ENCODE results near the gene SMPD1. TPM values are rescaled to one million over a fixed set of nuclear protein-coding genes. Genes with fewer than 3 reads are reported as not detected.
A peak's percentile ranks its signal among the peaks of the same experiment; 100 is the strongest.

Gene SMPD1
- total RNA-seq (2012; rRNA removed) (17.5 and 19.5 TPM in 2 replicates), polyA plus RNA-seq (2012; rRNA removed) (108 and 118 TPM in 2 replicates), Bru-seq, nascent RNA (percentile 63 among the genes with signal in this experiment), BruChase-seq, experiment 1, labeled RNA remaining after a 6-hour chase (percentile 80 among the genes with signal in this experiment), BruChase-seq, experiment 2, labeled RNA remaining after a 2-hour chase (percentile 63 among the genes with signal in this experiment)
- polyA plus RNA-seq (2012; cell fraction: cytosol; rRNA removed), result 114 and 118 TPM in 2 replicates
- polyA plus RNA-seq (2012; cell fraction: nucleus; rRNA removed; ENCODE audit: low replicate concordance), result 64.5 and 79.4 TPM in 2 replicates
- long read RNA-seq, transcript SMPD1-201 (6 exons, 2,452 nt), result major isoform, 16 of 72 reads
- long read RNA-seq, partial matches to known transcripts, result 35 of 72 reads
- long read RNA-seq, other reads (novel, unspliced or antisense), result 19 of 72 reads

GRCh38 chr11:6389905-6390717 is at the start of gene SMPD1:
Gene SMPD1 (plus strand): TSS chr11:6390474. CDS start chr11:6390599, 125 bp downstream.
- H3K18ac ChIP-seq (ENCODE audit: low read depth, low read length), result peak within 1 kb of the TSS; percentile 66; the same call in 1 of the 2 replicates
- peak within 1 kb of the TSS; percentile 89 for H2AFZ ChIP-seq (replicated peaks; ENCODE audit: low read length, poor library complexity)
- H4K5ac ChIP-seq (ENCODE audit: low read depth, low read length), result peak within 1 kb of the TSS; percentile 57
- peak within 1 kb of the TSS; percentile 96 for H3K4me2 ChIP-seq (ENCODE audit: low read depth, low read length)
- DNase-seq (peak; percentile 80), ATAC-seq (ENCODE audit: low read depth) (peak; percentile 95)
- H3K23ac ChIP-seq (ENCODE audit: low read depth, low read length), result peak within 1 kb of the TSS; percentile 46
- H3K79me1 ChIP-seq (ENCODE audit: low read depth in 1 of 2, low read length in 2 of 2), result peaks cover 5 to 25% of the 10 kb centered on the region in 2 experiments; a peak in 2 of 4 replicates
- peak within 1 kb of the TSS; percentile 80 for H3K9ac ChIP-seq (ENCODE audit: low read depth, low read length)
- intact Hi-C loops (cut with micrococcal nuclease) (loop anchor here (2.0 kb wide), 1 partner anchor 29 kb away; the partner anchor contains the start of gene APBB1), in situ Hi-C loops (cut with MboI; ENCODE audit: low sequenced_read_pairs) (loop anchor here (10.0 kb wide), 1 partner anchor 295 kb away; the partner anchor contains the start of gene MRPL17), dilution Hi-C loops (cut with HindIII; ENCODE audit: low sequenced_read_pairs, unreplicated experiment) (no loop called here)
- H3K4ac ChIP-seq (ENCODE audit: low read depth, low read length), result peak within 1 kb of the TSS; percentile 85
- peak within 1 kb of the TSS; percentile 45 for H2AK5ac ChIP-seq (ENCODE audit: low read depth, low read length)
- H2BK5ac ChIP-seq (ENCODE audit: low read depth, low read length, poor library complexity, severe bottlenecking), result peak within 1 kb of the TSS; percentile 61
- peaks cover 20% of the 10 kb centered on the region for H3K9me1 ChIP-seq (ENCODE audit: insufficient read depth, low read length)
- H3K27ac ChIP-seq (ENCODE audit: insufficient read depth, low read length), result peak within 1 kb of the TSS; percentile 76
- H2BK20ac ChIP-seq (ENCODE audit: low read depth, low read length), result peak within 1 kb of the TSS; percentile 58
- H4K20me1 ChIP-seq (ENCODE audit: insufficient read depth, low read length), result no peaks in the 10 kb centered on the region
- peak within 1 kb of the TSS; percentile 40 to 87; a peak in 3 of 4 replicates for H4K8ac ChIP-seq (ENCODE audit: low read depth in 2 of 2, low read length in 2 of 2)
- no peaks in the 10 kb centered on the region for H3K27me3 ChIP-seq (ENCODE audit: control insufficient read depth, insufficient read depth, low read length)
- TF ChIP-seq CHD1 (IDR thresholded peaks at IDR 0.05; ENCODE audit: low read depth, low read length), result no peak
- TF ChIP-seq BHLHE40 (IDR thresholded peaks at IDR 0.05; ENCODE audit: low read depth, low read length), result peak; percentile 95
- TF ChIP-seq RAD21 (IDR thresholded peaks at IDR 0.05; ENCODE audit: low read length), result no peak
- peak; percentile 84; the same call in 1 of the 2 replicates for TF ChIP-seq MXI1 (IDR thresholded peaks at IDR 0.05; ENCODE audit: borderline replicate concordance, low read depth, low read length)
- TF ChIP-seq POLR2A (IDR thresholded peaks at IDR 0.05; ENCODE audit: low read depth, low read length), result peak; percentile 65; the same call in 1 of the 2 replicates
- TF ChIP-seq SMC3 (IDR thresholded peaks at IDR 0.05; ENCODE audit: low read depth, low read length), result no peak
- peak; percentile 60 for TF ChIP-seq USF2 (IDR thresholded peaks at IDR 0.05; ENCODE audit: low read depth, low read length)
- TF ChIP-seq MAZ (IDR thresholded peaks at IDR 0.05; ENCODE audit: borderline replicate concordance, low read depth, low read length), result peak; percentile 87; the same call in 1 of the 2 replicates
- H4K91ac ChIP-seq (ENCODE audit: insufficient read depth, low read depth, low read length), result peak within 1 kb of the TSS; percentile 61
- CTCF ChIA-PET, result interaction anchor here (0.8 to 1.1 kb wide), 2 partner anchors 11 to 30 kb away, joined by 4 to 5 read pairs; no protein-coding TSS in a partner anchor
- H2BK15ac ChIP-seq (ENCODE audit: low read depth, low read length), result peak within 1 kb of the TSS; percentile 45; the same call in 2 of the 3 replicates
- POLR2A ChIA-PET (ENCODE audit: unreplicated experiment), result interaction anchor here (0.6 kb wide), 2 partner anchors 13 to 72 kb away, joined by 4 to 5 read pairs; no protein-coding TSS in a partner anchor
- peak within 1 kb of the TSS; percentile 80 for H2BK120ac ChIP-seq (ENCODE audit: low read depth, low read length)
- WGBS, 2 experiments (ENCODE audit: extremely low coverage in 2 of 2, insufficient read length in 1 of 2), result 1% methylated on average over 25 of the region's 63 CpGs; no CpG with 5 or more reads in 1 of the 2 experiments
- H3K56ac ChIP-seq (ENCODE audit: extremely low read depth, insufficient read depth, low read length), result peak within 1 kb of the TSS; percentile 16; the same call in 1 of the 2 replicates
- H3K9me3 ChIP-seq (ENCODE audit: control insufficient read depth, insufficient read depth, low read length), result no peaks in the 10 kb centered on the region
- H2AK9ac ChIP-seq (replicated peaks; ENCODE audit: low read depth, low read length, poor library complexity), result peak within 1 kb of the TSS; percentile 98
- peak within 1 kb of the TSS; percentile 90 for H3K4me3 ChIP-seq (ENCODE audit: insufficient read depth, low read depth, low read length)
- peak within 1 kb of the TSS; percentile 78 for H3K14ac ChIP-seq (replicated peaks; ENCODE audit: low read depth, low read length)
- no TSS peak for BruUV-seq (replicated peaks)
- peaks cover 14% of the 10 kb centered on the region; the same call in 1 of the 2 replicates for H3K36me3 ChIP-seq (ENCODE audit: control insufficient read depth, insufficient read depth, low read length)
- H3K4me1 ChIP-seq (ENCODE audit: control insufficient read depth, insufficient read depth, low read length), result peaks cover 6% of the 10 kb centered on the region
